ENCODE results near the gene SLC39A1. TPM values are rescaled to one million over a fixed set of nuclear protein-coding genes. Genes with fewer than 3 reads are reported as not detected.

Gene SLC39A1
- total RNA-seq, 1 experiment from 2014 or later = 152 TPM

GRCh38 chr1:153957744-153958110, 5.6 kb downstream of the SLC39A1 start:
- CTCF ChIA-PET = interaction anchor here (1.8 to 3.2 kb wide), 2 partner anchors 10 to 11 kb away, joined by 7 to 16 read pairs; partner anchors contain the start of genes CREB3L4 and DENND4B
- Mint-ChIP-seq H3K36me3 (ENCODE audit: insufficient read depth, unreplicated experiment) (peaks cover 38% of the 10 kb centered on the region), H3K27me3 (ENCODE audit: unreplicated experiment) (no peaks in the 10 kb centered on the region), H3K9me3 (ENCODE audit: low read depth, unreplicated experiment) (no peaks in the 10 kb centered on the region), H3K4me1 (ENCODE audit: low read depth, unreplicated experiment) (peaks cover 27% of the 10 kb centered on the region), H3K4me3 (ENCODE audit: low read depth, unreplicated experiment) (peak overlapping the region; percentile 90), H3K27ac (ENCODE audit: unreplicated experiment) (peak overlapping the region; percentile 39)
- TF ChIP-seq CTCF (IDR thresholded peaks at IDR 0.05; ENCODE audit: unreplicated experiment) = no peak
- intact Hi-C loops (cut with micrococcal nuclease; ENCODE audit: unreplicated experiment) = no loop called here
- BruUV-seq (replicated peaks) = no TSS peak
- no peak for DNase-seq

GRCh38 chr1:153956997-153957715, 6.2 kb downstream of the SLC39A1 start:
- no peak for DNase-seq
- H3K4me3 Mint-ChIP-seq (ENCODE audit: low read depth, unreplicated experiment) = peak overlapping the region; percentile 90
- BruUV-seq (replicated peaks) = no TSS peak
- peaks cover 21% of the 10 kb centered on the region for H3K4me1 Mint-ChIP-seq (ENCODE audit: low read depth, unreplicated experiment)
- peak overlapping the region; percentile 39 for H3K27ac Mint-ChIP-seq (ENCODE audit: unreplicated experiment)
- intact Hi-C loops (cut with micrococcal nuclease; ENCODE audit: unreplicated experiment) = no loop called here
- no peaks in the 10 kb centered on the region for H3K9me3 Mint-ChIP-seq (ENCODE audit: low read depth, unreplicated experiment)
- CTCF ChIA-PET = interaction anchor here (1.8 to 3.2 kb wide), 2 partner anchors 11 kb away, joined by 7 to 16 read pairs; partner anchors contain the start of genes CREB3L4 and DENND4B
- H3K27me3 Mint-ChIP-seq (ENCODE audit: unreplicated experiment) = no peaks in the 10 kb centered on the region
- TF ChIP-seq CTCF (IDR thresholded peaks at IDR 0.05; ENCODE audit: unreplicated experiment) = no peak
- peaks cover 32% of the 10 kb centered on the region for H3K36me3 Mint-ChIP-seq (ENCODE audit: insufficient read depth, unreplicated experiment)

- BruUV-seq (replicated peaks) = no TSS peak
- intact Hi-C loops (cut with micrococcal nuclease; ENCODE audit: unreplicated experiment) = no loop called here
- Mint-ChIP-seq H3K27me3 (ENCODE audit: unreplicated experiment) (no peaks in the 10 kb centered on the region), H3K27ac (ENCODE audit: unreplicated experiment) (no peak overlapping the region), H3K9me3 (ENCODE audit: low read depth, unreplicated experiment) (no peaks in the 10 kb centered on the region), H3K4me3 (ENCODE audit: low read depth, unreplicated experiment) (no peak overlapping the region), H3K4me1 (ENCODE audit: low read depth, unreplicated experiment) (peaks cover 15% of the 10 kb centered on the region), H3K36me3 (ENCODE audit: insufficient read depth, unreplicated experiment) (peaks cover 23% of the 10 kb centered on the region)
- no peak for DNase-seq
- TF ChIP-seq CTCF (IDR thresholded peaks at IDR 0.05; ENCODE audit: unreplicated experiment) = no peak
- CTCF ChIA-PET = no interaction called here
Observed at GRCh38 chr1:153954826-153955225, 8.5 kb downstream of the SLC39A1 start.

GRCh38 chr1:153953859-153954365, 9.4 kb downstream of the SLC39A1 start:
- CTCF ChIA-PET = interaction anchor here (1.0 kb wide), 1 partner anchor 9 kb away, joined by 3 read pairs; the partner anchor contains the start of gene SLC39A1
- Mint-ChIP-seq H3K4me1 (ENCODE audit: low read depth, unreplicated experiment) (peaks cover 13% of the 10 kb centered on the region), H3K27me3 (ENCODE audit: unreplicated experiment) (no peaks in the 10 kb centered on the region), H3K36me3 (ENCODE audit: insufficient read depth, unreplicated experiment) (peaks cover 17% of the 10 kb centered on the region), H3K27ac (ENCODE audit: unreplicated experiment) (no peak overlapping the region), H3K9me3 (ENCODE audit: low read depth, unreplicated experiment) (no peaks in the 10 kb centered on the region), H3K4me3 (ENCODE audit: low read depth, unreplicated experiment) (no peak overlapping the region)
- intact Hi-C loops (cut with micrococcal nuclease; ENCODE audit: unreplicated experiment) = no loop called here
- BruUV-seq (replicated peaks) = no TSS peak
- no peak for DNase-seq
- TF ChIP-seq CTCF (IDR thresholded peaks at IDR 0.05; ENCODE audit: unreplicated experiment) = no peak

All from Calu3 (cell line).